HEK293T (cell line): ENCODE results near the gene ALDH3A1.

Experiments
- ARNT ChIP-seq: fragments of 450-650 bp; IDR thresholded peaks from 2 replicates; pipeline ENCODE4 v1.6.1; 2017; ENCODE audit warnings: mild to moderate bottlenecking
- CTBP1 ChIP-seq: fragments of 450-650 bp; IDR thresholded peaks from 2 replicates; pipeline ENCODE4 v1.6.1; 2016; ENCODE audit warnings: borderline replicate concordance
- FOXA1 ChIP-seq: fragments of 450-650 bp; IDR thresholded peaks from 2 replicates; pipeline ENCODE4 v1.6.1; 2016; ENCODE audit warnings: mild to moderate bottlenecking
- FOXK2 ChIP-seq: fragments of 450-650 bp; IDR thresholded peaks from 2 replicates; pipeline ENCODE4 v1.6.1; 2016; ENCODE audit warnings: mild to moderate bottlenecking
- FOXM1 ChIP-seq: fragments of 450-650 bp; IDR thresholded peaks from 2 replicates; pipeline ENCODE4 v1.6.1; 2017; ENCODE audit warnings: mild to moderate bottlenecking, borderline replicate concordance
- HDGF ChIP-seq: fragments of 450-650 bp; IDR thresholded peaks from 2 replicates; pipeline ENCODE4 v1.6.1; 2017; ENCODE audit warnings: antibody characterized with exemption, borderline replicate concordance
- LEF1 ChIP-seq: fragments of 450-650 bp; IDR thresholded peaks from 2 replicates; pipeline ENCODE4 v1.6.1; 2017; ENCODE audit warnings: mild to moderate bottlenecking, borderline replicate concordance
- NFRKB ChIP-seq: fragments of 450-650 bp; IDR thresholded peaks from 2 replicates; pipeline ENCODE4 v1.6.1; 2016; ENCODE audit warnings: mild to moderate bottlenecking, moderate library complexity
- SP1 ChIP-seq: fragments of 450-650 bp; IDR thresholded peaks from 2 replicates; pipeline ENCODE4 v1.6.1; 2017
- SUZ12 ChIP-seq: fragments of 450-650 bp; IDR thresholded peaks from 2 replicates; pipeline ENCODE4 v1.6.1; 2016; ENCODE audit warnings: mild to moderate bottlenecking
- TARDBP ChIP-seq: fragments of 450-650 bp; IDR thresholded peaks from 2 replicates; pipeline ENCODE4 v1.6.1; 2016
- ZNF384 ChIP-seq: fragments of 450-650 bp; IDR thresholded peaks from 2 replicates; pipeline ENCODE4 v1.6.1; 2016
- TF ChIP-seq, protein P1 (sequence below): fragments of 450-650 bp; IDR thresholded peaks from 2 replicates; pipeline ENCODE4 v1.6.1; 2016

DNA sequence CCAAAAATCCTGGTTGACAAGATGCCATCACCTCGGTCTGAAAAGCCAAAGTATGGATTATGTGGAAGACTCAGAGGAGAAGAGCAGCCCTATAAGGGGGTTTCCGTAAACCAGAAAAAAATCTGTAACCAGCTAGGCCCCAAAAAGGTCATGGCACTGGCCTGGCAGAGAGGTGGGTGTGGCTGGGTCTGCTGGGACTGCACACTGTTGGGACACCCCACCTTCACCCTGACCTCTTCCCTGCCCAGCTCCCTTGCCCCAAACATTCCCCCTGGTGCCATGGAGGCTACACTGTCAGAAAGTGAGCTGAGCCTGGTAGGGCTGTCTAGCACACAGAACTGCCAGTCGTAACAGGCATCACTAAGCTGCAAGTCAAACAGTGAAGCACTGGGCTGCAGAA, 38.3 kb downstream of the ALDH3A1 start:
- no peak for TF ChIP-seq ZNF384
- no peak for TF ChIP-seq SP1
- TF ChIP-seq ARNT = no peak
- no peak for TF ChIP-seq NFRKB
- no peak for TF ChIP-seq TARDBP
- TF ChIP-seq FOXA1 = no peak
- no peak for TF ChIP-seq SUZ12
- TF ChIP-seq, protein P1, sequence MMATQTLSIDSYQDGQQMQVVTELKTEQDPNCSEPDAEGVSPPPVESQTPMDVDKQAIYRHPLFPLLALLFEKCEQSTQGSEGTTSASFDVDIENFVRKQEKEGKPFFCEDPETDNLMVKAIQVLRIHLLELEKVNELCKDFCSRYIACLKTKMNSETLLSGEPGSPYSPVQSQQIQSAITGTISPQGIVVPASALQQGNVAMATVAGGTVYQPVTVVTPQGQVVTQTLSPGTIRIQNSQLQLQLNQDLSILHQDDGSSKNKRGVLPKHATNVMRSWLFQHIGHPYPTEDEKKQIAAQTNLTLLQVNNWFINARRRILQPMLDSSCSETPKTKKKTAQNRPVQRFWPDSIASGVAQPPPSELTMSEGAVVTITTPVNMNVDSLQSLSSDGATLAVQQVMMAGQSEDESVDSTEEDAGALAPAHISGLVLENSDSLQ = no peak
- no peak for TF ChIP-seq FOXM1
- TF ChIP-seq FOXK2 = no peak
- no peak for TF ChIP-seq LEF1
- TF ChIP-seq CTBP1 = no peak
- TF ChIP-seq HDGF = no peak
